Activated naive CD4-positive, alpha-beta T cell treated with anti-CD3 and anti-CD28 coated beads for 36 hours (primary cell): Measurements from ENCODE around the gene CMTM3. TPM values are rescaled to one million over a fixed set of nuclear protein-coding genes. Genes with fewer than 3 reads are reported as not detected.
"Not testable (repeated sequence)": the region's sequence is repeated elsewhere in the genome, so short reads cannot be mapped to it uniquely, and the experiment has no call there.

Experiments
- CTCF ChIA-PET: fragments of 350-600 bp; sonication (Branson Sonifier 250); formaldehyde crosslinking; loops from one replicate; lab custom pipeline; 2021; ENCODE audit warnings: antibody characterized with exemption; lab: Charles Lee
- DNase-seq: peaks from one replicate; pipeline ENCODE4 v3.0.0-alpha.2; 2020
- H3K27ac Mint-ChIP-seq: one replicate; pipeline ENCODE4 v1.8.0; 2021; ENCODE audit warnings: mild to moderate bottlenecking, mixed read lengths
- H3K27me3 Mint-ChIP-seq: one replicate; pipeline ENCODE4 v1.8.0; 2021; ENCODE audit warnings: low read depth, mixed read lengths
- H3K36me3 Mint-ChIP-seq: one replicate; pipeline ENCODE4 v1.8.0; 2021; ENCODE audit warnings: low read depth, mixed read lengths
- H3K4me1 Mint-ChIP-seq: one replicate; pipeline ENCODE4 v1.8.0; 2021; ENCODE audit warnings: low read depth, mixed read lengths
- H3K4me3 Mint-ChIP-seq: one replicate; pipeline ENCODE4 v1.8.0; 2021; ENCODE audit warnings: mild to moderate bottlenecking, moderate library complexity, mixed read lengths
- H3K9me3 Mint-ChIP-seq: one replicate; pipeline ENCODE4 v1.8.0; 2021; ENCODE audit warnings: mixed read lengths
- intact Hi-C: fragments of 100-400 bp; cut with micrococcal nuclease; formaldehyde crosslinking; loops from one replicate; pipeline ENCODE4 v1.15.1; 2023
- total RNA-seq, 2 experiments: library from RNA; stranded (reverse); gene quantifications; one replicate each; pipeline ENCODE4 v1.2.3, GENCODE V29; 2021

Gene CMTM3
- total RNA-seq, 2 experiments from 2014 or later = 33.7 to 35.3 TPM

GRCh38 chr16:66587881-66588600, 16.5 kb upstream of the CMTM3 start:
- Mint-ChIP-seq H3K9me3 (no peaks in the 10 kb centered on the region), H3K4me3 (no peak overlapping the region), H3K27me3 (no peaks in the 10 kb centered on the region), H3K4me1 (peaks cover 32% of the 10 kb centered on the region), H3K27ac (no peak overlapping the region), H3K36me3 (no peaks in the 10 kb centered on the region)
- intact Hi-C loops = loop anchor here (5.0 kb wide), 1 partner anchor 231 kb away; no protein-coding TSS in a partner anchor
- CTCF ChIA-PET = interaction anchor here (0.6 to 3.0 kb wide), 8 partner anchors 8 to 182 kb away, joined by 3 to 31 read pairs (median 6); partner anchors contain the start of gene CMTM2
- DNase-seq = no peak

GRCh38 chr16:66588981-66589713, 15.4 kb upstream of the CMTM3 start:
- no peaks in the 10 kb centered on the region for H3K27me3 Mint-ChIP-seq
- CTCF ChIA-PET = interaction anchor here (0.8 to 3.0 kb wide), 19 partner anchors 9 to 183 kb away, joined by 3 to 31 read pairs (median 5); partner anchors contain the start of genes CKLF, CMTM1, CMTM2 and CMTM3
- intact Hi-C loops = loop anchor here (1.0 to 5.0 kb wide), 8 partner anchors 27 to 232 kb away; no protein-coding TSS in a partner anchor

DNA sequence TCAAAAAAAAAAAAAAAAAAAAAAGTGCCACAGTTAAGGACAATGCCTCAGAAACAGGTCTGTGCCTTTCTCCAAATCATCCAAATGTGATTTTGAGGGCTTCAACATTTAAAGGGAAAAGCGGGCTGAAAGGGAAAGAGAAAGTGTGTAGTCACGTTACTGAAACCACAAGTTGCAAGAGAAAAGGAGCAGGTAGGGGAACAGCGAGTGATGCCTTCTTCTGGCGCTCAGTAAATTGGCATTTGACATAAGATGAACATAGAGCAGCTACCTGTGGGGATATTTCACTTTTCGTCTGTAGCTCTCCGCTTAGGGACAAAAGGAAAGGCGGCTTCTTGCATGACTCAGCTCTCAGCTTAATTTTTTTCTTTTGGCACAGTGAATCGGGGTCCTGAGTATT, 14.2 kb upstream of the CMTM3 start:
- CTCF ChIA-PET = interaction anchor here (0.8 to 3.0 kb wide), 12 partner anchors 10 to 184 kb away, joined by 3 to 22 read pairs (median 6); partner anchors contain the start of genes CKLF, CMTM2 and CMTM3
- peak overlapping the region; percentile 52 for H3K4me3 Mint-ChIP-seq
- no peaks in the 10 kb centered on the region for H3K9me3 Mint-ChIP-seq
- H3K27me3 Mint-ChIP-seq = no peaks in the 10 kb centered on the region
- H3K36me3 Mint-ChIP-seq = no peaks in the 10 kb centered on the region
- intact Hi-C loops = loop anchor here (1.0 kb wide), 1 partner anchor 15 kb away; no protein-coding TSS in a partner anchor
- peaks cover 32% of the 10 kb centered on the region for H3K4me1 Mint-ChIP-seq
- peak; percentile 57 for DNase-seq
- H3K27ac Mint-ChIP-seq = no peak overlapping the region

More at GRCh38 chr16:66588981-66589713, 15.4 kb upstream of the CMTM3 start:
- peaks cover 32% of the 10 kb centered on the region for H3K4me1 Mint-ChIP-seq
- no peaks in the 10 kb centered on the region for H3K9me3 Mint-ChIP-seq
- DNase-seq = peak; percentile 88
- peak overlapping the region; percentile 50 for H3K4me3 Mint-ChIP-seq
- H3K27ac Mint-ChIP-seq = no peak overlapping the region
- H3K36me3 Mint-ChIP-seq = no peaks in the 10 kb centered on the region

GRCh38 chr16:66591018-66591417, 13.5 kb upstream of the CMTM3 start:
- Mint-ChIP-seq H3K9me3 (no peaks in the 10 kb centered on the region), H3K4me1 (peaks cover 30% of the 10 kb centered on the region), H3K36me3 (no peaks in the 10 kb centered on the region), H3K27ac (no peak overlapping the region), H3K27me3 (no peaks in the 10 kb centered on the region), H3K4me3 (no peak overlapping the region)
- CTCF ChIA-PET = interaction anchor here (0.6 to 3.0 kb wide), 8 partner anchors 10 to 277 kb away, joined by 3 to 22 read pairs (median 6); partner anchors contain the start of gene CMTM2
- no peak for DNase-seq
- intact Hi-C loops = no loop called here

GRCh38 chr16:66592241-66592640, 12.3 kb upstream of the CMTM3 start:
- no peak overlapping the region for H3K27ac Mint-ChIP-seq
- no peak overlapping the region for H3K4me3 Mint-ChIP-seq
- DNase-seq = no peak
- peaks cover 34% of the 10 kb centered on the region for H3K4me1 Mint-ChIP-seq
- H3K36me3 Mint-ChIP-seq = no peaks in the 10 kb centered on the region
- H3K27me3 Mint-ChIP-seq = no peaks in the 10 kb centered on the region
- CTCF ChIA-PET = no interaction called here
- no peaks in the 10 kb centered on the region for H3K9me3 Mint-ChIP-seq
- intact Hi-C loops = no loop called here

- intact Hi-C loops = no loop called here
- no peaks in the 10 kb centered on the region for H3K9me3 Mint-ChIP-seq
- H3K36me3 Mint-ChIP-seq = no peaks in the 10 kb centered on the region
- DNase-seq = no peak
- H3K27ac Mint-ChIP-seq = no peak overlapping the region
- no peak overlapping the region for H3K4me3 Mint-ChIP-seq
- CTCF ChIA-PET = no interaction called here
- H3K27me3 Mint-ChIP-seq = no peaks in the 10 kb centered on the region
- peaks cover 32% of the 10 kb centered on the region for H3K4me1 Mint-ChIP-seq
Observed at GRCh38 chr16:66592814-66593213, 11.7 kb upstream of the CMTM3 start.

- H3K36me3 Mint-ChIP-seq = no peaks in the 10 kb centered on the region
- CTCF ChIA-PET = interaction anchor here (1.0 to 1.9 kb wide), 4 partner anchors 9 to 112 kb away, joined by 3 to 7 read pairs (median 4); partner anchors contain the start of gene CMTM3
- intact Hi-C loops = no loop called here
- no peak overlapping the region for H3K27ac Mint-ChIP-seq
- no peaks in the 10 kb centered on the region for H3K27me3 Mint-ChIP-seq
- DNase-seq = no peak
- H3K4me3 Mint-ChIP-seq = no peak overlapping the region
- H3K9me3 Mint-ChIP-seq = no peaks in the 10 kb centered on the region
- peaks cover 33% of the 10 kb centered on the region for H3K4me1 Mint-ChIP-seq
Observed at GRCh38 chr16:66594739-66595138, 9.8 kb upstream of the CMTM3 start.

DNA sequence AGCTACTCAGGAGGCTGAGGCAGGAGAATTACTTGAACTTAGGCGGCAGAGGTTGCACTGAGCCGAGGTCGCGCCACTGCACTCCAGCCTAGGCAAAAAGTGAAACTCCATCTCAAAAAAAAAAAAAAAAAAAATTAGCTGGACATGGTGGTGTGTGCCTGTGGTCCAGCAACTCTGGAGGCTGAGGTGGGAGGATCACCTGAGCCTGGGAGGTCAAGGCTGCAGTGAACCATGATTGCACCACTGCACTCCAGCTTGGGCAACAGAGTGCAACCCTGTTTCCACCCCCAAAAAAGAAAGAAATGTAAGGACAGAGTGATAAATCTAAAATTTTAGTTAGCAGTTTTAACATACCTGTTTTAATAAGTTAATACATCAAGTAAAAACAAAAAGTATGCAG, 7.9 kb upstream of the CMTM3 start:
- peaks cover 26% of the 10 kb centered on the region for H3K4me1 Mint-ChIP-seq
- DNase-seq, H3K4me3 Mint-ChIP-seq, H3K9me3 Mint-ChIP-seq, H3K36me3 Mint-ChIP-seq, H3K27ac Mint-ChIP-seq, intact Hi-C loops, H3K27me3 Mint-ChIP-seq: not testable (repeated sequence)
- CTCF ChIA-PET = interaction anchor here (1.3 kb wide), 1 partner anchor 55 kb away, joined by 4 read pairs; no protein-coding TSS in a partner anchor

- H3K4me3 Mint-ChIP-seq = no peak overlapping the region
- H3K4me1 Mint-ChIP-seq = peaks cover 26% of the 10 kb centered on the region
- H3K27ac Mint-ChIP-seq = peak overlapping the region; percentile 61
- CTCF ChIA-PET = interaction anchor here (0.6 to 2.5 kb wide), 4 partner anchors 11 to 191 kb away, joined by 3 to 7 read pairs (median 6); no protein-coding TSS in a partner anchor
- H3K36me3 Mint-ChIP-seq = no peaks in the 10 kb centered on the region
- no peaks in the 10 kb centered on the region for H3K27me3 Mint-ChIP-seq
- intact Hi-C loops = no loop called here
- no peak for DNase-seq
- peaks cover 11% of the 10 kb centered on the region for H3K9me3 Mint-ChIP-seq
Observed at GRCh38 chr16:66596986-66597848, 7.3 kb upstream of the CMTM3 start.

- no peak for DNase-seq
- peaks cover 11% of the 10 kb centered on the region for H3K9me3 Mint-ChIP-seq
- H3K27ac Mint-ChIP-seq = no peak overlapping the region
- H3K36me3 Mint-ChIP-seq = no peaks in the 10 kb centered on the region
- H3K27me3 Mint-ChIP-seq = no peaks in the 10 kb centered on the region
- peaks cover 26% of the 10 kb centered on the region for H3K4me1 Mint-ChIP-seq
- intact Hi-C loops = no loop called here
- CTCF ChIA-PET = interaction anchor here (0.8 to 2.5 kb wide), 5 partner anchors 11 to 191 kb away, joined by 4 to 7 read pairs (median 5); partner anchors contain the start of gene CKLF
- H3K4me3 Mint-ChIP-seq = no peak overlapping the region
Observed at GRCh38 chr16:66598111-66598510, 6.4 kb upstream of the CMTM3 start.

DNA sequence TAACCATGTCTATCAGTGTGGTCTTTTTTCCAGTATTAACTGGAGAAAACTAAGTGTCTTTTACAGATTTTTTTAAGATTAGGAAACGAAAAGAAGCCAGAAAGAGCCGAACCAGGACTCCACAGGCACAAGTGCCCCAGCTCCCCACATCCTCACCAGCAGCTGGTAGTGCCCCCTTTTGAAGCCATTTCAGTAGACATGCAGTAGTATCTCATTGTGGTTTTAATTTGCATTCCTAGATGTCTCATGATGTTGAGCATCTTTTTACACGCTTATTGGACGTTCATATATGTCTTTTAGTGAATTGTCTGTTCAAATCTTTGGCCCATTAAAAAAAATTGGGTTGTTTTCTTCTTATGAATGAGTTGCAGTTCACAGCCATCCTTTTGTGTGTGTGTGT, 4.8 kb upstream of the CMTM3 start:
- no peaks in the 10 kb centered on the region for H3K27me3 Mint-ChIP-seq
- DNase-seq = no peak
- CTCF ChIA-PET = interaction anchor here (0.7 to 2.5 kb wide), 4 partner anchors 9 to 123 kb away, joined by 3 to 8 read pairs (median 6); no protein-coding TSS in a partner anchor
- peaks cover 31% of the 10 kb centered on the region for H3K4me1 Mint-ChIP-seq
- no peaks in the 10 kb centered on the region for H3K36me3 Mint-ChIP-seq
- H3K9me3 Mint-ChIP-seq = peaks cover 11% of the 10 kb centered on the region
- intact Hi-C loops = no loop called here
- H3K27ac Mint-ChIP-seq = no peak overlapping the region
- H3K4me3 Mint-ChIP-seq = no peak overlapping the region
